GM18517 (cell line): Measurements from ENCODE around the gene KIFC3.
"Not testable (repeated sequence)": the region's sequence is repeated elsewhere in the genome, so short reads cannot be mapped to it uniquely, and the experiment has no call there.

ENCODE experiments used
- ATAC-seq: cut with Tn5 transposase; IDR thresholded peaks from one replicate; pipeline ENCODE4 v1.9.1; 2021; ENCODE audit warnings: mild to moderate bottlenecking, moderate library complexity; ENCODE audit not compliant: unreplicated experiment

Gene KIFC3

GRCh38 chr16:57756424-57757325 lies 45.6 kb downstream of the KIFC3 start:
- peak; percentile 14 for ATAC-seq

GRCh38 chr16:57755726-57756423 lies 46.4 kb downstream of the KIFC3 start:
- no peak for ATAC-seq

GRCh38 chr16:57755061-57755684 lies 47.1 kb downstream of the KIFC3 start:
- ATAC-seq, result no peak

- no peak for ATAC-seq
Measured at GRCh38 chr16:57754354-57755060, 47.8 kb downstream of the KIFC3 start.

- ATAC-seq, result no peak
Measured at GRCh38 chr16:57753448-57754353, 48.6 kb downstream of the KIFC3 start.

- no peak for ATAC-seq
Measured at GRCh38 chr16:57752581-57753447, 49.5 kb downstream of the KIFC3 start.

- ATAC-seq, result no peak
Measured at GRCh38 chr16:57752203-57752580, 50.1 kb downstream of the KIFC3 start.

GRCh38 chr16:57751539-57752202 lies 50.6 kb downstream of the KIFC3 start:
- no peak for ATAC-seq

- ATAC-seq, result no peak
Measured at GRCh38 chr16:57750796-57751538, 51.3 kb downstream of the KIFC3 start.

GRCh38 chr16:57749856-57750452 lies 52.3 kb downstream of the KIFC3 start:
- no peak for ATAC-seq

- no peak for ATAC-seq
Measured at GRCh38 chr16:57749101-57749692, 53.1 kb downstream of the KIFC3 start.

GRCh38 chr16:57748596-57748995 lies 53.7 kb downstream of the KIFC3 start:
- no peak for ATAC-seq

GRCh38 chr16:57747996-57748395 lies 54.3 kb downstream of the KIFC3 start:
- ATAC-seq, result no peak

GRCh38 chr16:57747496-57747895 lies 54.8 kb downstream of the KIFC3 start:
- no peak for ATAC-seq

GRCh38 chr16:57747091-57747490 lies 55.2 kb downstream of the KIFC3 start:
- ATAC-seq, result no peak

GRCh38 chr16:57746316-57746715 lies 56.0 kb downstream of the KIFC3 start:
- ATAC-seq, result not testable (repeated sequence)

GRCh38 chr16:57745768-57746167 lies 56.5 kb downstream of the KIFC3 start:
- no peak for ATAC-seq
